HepG2 (cell line): Measurements from ENCODE around the gene ERV3-1. TPM values are rescaled to one million over a fixed set of nuclear protein-coding genes. Genes with fewer than 3 reads are reported as not detected.

Source experiments
- ADNP ChIP-seq: sonication (generic); formaldehyde crosslinking; IDR thresholded peaks from 2 replicates; pipeline ENCODE4 v1.4.0; 2020; ENCODE audit warnings: missing genetic modification reagents
- BRF2 ChIP-seq: sonication (generic); formaldehyde crosslinking; IDR thresholded peaks from 2 replicates; pipeline ENCODE4 v1.8.1; 2022; ENCODE audit warnings: mild to moderate bottlenecking, missing genetic modification reagents
- MAFK ChIP-seq, 2 experiments: IDR thresholded peaks in 1 of 2; conservative IDR thresholded peaks in 1 of 2; 2 replicates each; pipeline ENCODE4 v1.6.1; 2011; ENCODE audit warnings: improper control_type of control experiment in 2 of 2, low read length in 2 of 2
- MEF2D ChIP-seq: sonication (generic); formaldehyde crosslinking; IDR thresholded peaks from 2 replicates; pipeline ENCODE4 v1.5.1; 2020; ENCODE audit warnings: mild to moderate bottlenecking, missing genetic modification reagents
- NR2F6 ChIP-seq, 2 experiments: IDR thresholded peaks; 2 replicates each; pipeline ENCODE4 v1.6.1; 2016; ENCODE audit warnings: antibody characterized with exemption in 1 of 2, mild to moderate bottlenecking in 1 of 2
- SAP130 ChIP-seq: IDR thresholded peaks from 2 replicates; pipeline ENCODE4 v1.6.1; 2016; ENCODE audit warnings: low read depth
- TCF12 ChIP-seq, 2 experiments: fragments of 450-650 bp in 1 of 2; sonication (generic) in 1 of 2; formaldehyde crosslinking in 1 of 2; IDR thresholded peaks; 2 replicates each; pipeline versions ENCODE4 v1.6.1 to v1.8.0; 2017 to 2022; ENCODE audit warnings: antibody characterized with exemption in 1 of 2, mild to moderate bottlenecking in 1 of 2, missing genetic modification reagents in 1 of 2, moderate library complexity in 1 of 2
- TFDP1 ChIP-seq: IDR thresholded peaks from 2 replicates; pipeline ENCODE4 v1.6.1; 2016; ENCODE audit warnings: missing compliant biosample characterization, missing genetic modification reagents, borderline replicate concordance
- TP53 ChIP-seq: sonication (generic); formaldehyde crosslinking; conservative IDR thresholded peaks from 2 replicates; pipeline ENCODE4 v1.4.0; 2020; ENCODE audit warnings: missing genetic modification reagents
- ZBTB42 ChIP-seq: sonication (generic); formaldehyde crosslinking; IDR thresholded peaks from 2 replicates; pipeline ENCODE4 v1.5.0; 2020; ENCODE audit warnings: mild to moderate bottlenecking, missing genetic modification reagents
- ZBTB7B ChIP-seq: sonication (generic); formaldehyde crosslinking; IDR thresholded peaks from 2 replicates; pipeline ENCODE4 v1.4.0; 2020; ENCODE audit warnings: missing genetic modification reagents
- ZNF160 ChIP-seq: sonication (generic); formaldehyde crosslinking; IDR thresholded peaks from 2 replicates; pipeline ENCODE4 v1.8.0; 2022; ENCODE audit warnings: mild to moderate bottlenecking, inconsistent platforms, missing genetic modification reagents
- ZNF550 ChIP-seq: sonication (generic); formaldehyde crosslinking; IDR thresholded peaks from 2 replicates; pipeline ENCODE4 v1.4.0; 2020; ENCODE audit warnings: mild to moderate bottlenecking, missing genetic modification reagents, borderline replicate concordance
- ZSCAN22 ChIP-seq: sonication (generic); formaldehyde crosslinking; IDR thresholded peaks from 2 replicates; pipeline ENCODE4 v1.4.0; 2020; ENCODE audit warnings: mild to moderate bottlenecking, missing genetic modification reagents
- polyA plus RNA-seq, 8 experiments: library from polyadenylated mRNA; depleted of rRNA in 3 of 8; stranded (reverse) in 7 of 8; unstranded in 1 of 8; fragments of >200 nt; fragmentation: Illumina TruSeq in 4 of 8; extraction: Trizol in 4 of 8; gene quantifications; 2 replicates each; pipeline versions ENCODE4 v1.2.1 to v1.2.3, GENCODE V29; 2011 to 2016; ENCODE audit warnings: low read depth in 4 of 8, missing spikeins in 1 of 8, mixed read lengths in 1 of 8; ENCODE audit not compliant: insufficient read depth in 1 of 8
- total RNA-seq, 5 experiments: library from RNA; depleted of rRNA; stranded (reverse); fragments of >200 nt; fragmentation: Illumina TruSeq; extraction: Trizol; gene quantifications; 2 replicates each; pipeline ENCODE4 v1.2.3, GENCODE V29; 2016; ENCODE audit warnings: low read depth in 1 of 5
- TF ChIP-seq, protein P1 (sequence below): sonication (generic); formaldehyde crosslinking; IDR thresholded peaks from 2 replicates; pipeline ENCODE4 v1.4.0; 2020; ENCODE audit warnings: missing genetic modification reagents
- TF ChIP-seq, protein P2 (sequence below), 2 experiments: sonication (generic) in 1 of 2; formaldehyde crosslinking in 1 of 2; IDR thresholded peaks; 2 replicates each; pipeline versions ENCODE4 v1.4.0 to v1.6.1; 2016 to 2020; ENCODE audit warnings: borderline replicate concordance in 1 of 2, low read depth in 1 of 2, mild to moderate bottlenecking in 1 of 2, missing genetic modification reagents in 1 of 2
- TF ChIP-seq, protein P3 (sequence below): sonication (generic); formaldehyde crosslinking; IDR thresholded peaks from 2 replicates; pipeline ENCODE4 v1.8.0; 2022; ENCODE audit warnings: low read depth, missing genetic modification reagents

Gene ERV3-1
- total and polyA plus RNA-seq, 2 of the 13 experiments (the other 11 are each of a cell fraction or from before 2014, with no cell fraction given): 20.4 to 86.3 TPM

DNA sequence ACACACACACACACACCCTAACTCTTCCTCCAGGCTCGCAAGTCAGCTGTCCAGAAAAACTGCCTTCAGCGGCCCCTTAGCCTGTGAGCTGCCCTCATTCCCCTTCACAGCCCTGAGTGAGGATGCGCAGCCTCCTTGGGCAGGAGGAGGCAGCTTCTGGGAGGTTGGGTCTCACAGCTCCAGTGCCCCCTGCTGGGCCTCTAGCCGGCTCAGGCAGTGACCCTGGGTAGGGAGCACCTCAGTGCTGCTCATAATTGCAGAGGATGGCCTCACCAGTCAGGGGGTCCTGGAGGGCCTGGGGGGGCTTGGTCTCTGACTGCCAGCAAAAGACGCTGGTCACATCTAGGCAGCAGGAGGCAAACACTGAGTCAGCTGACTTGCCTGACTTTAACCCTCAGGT is 59.7 kb downstream of the ERV3-1 start (continued):
- TF ChIP-seq, protein P1, sequence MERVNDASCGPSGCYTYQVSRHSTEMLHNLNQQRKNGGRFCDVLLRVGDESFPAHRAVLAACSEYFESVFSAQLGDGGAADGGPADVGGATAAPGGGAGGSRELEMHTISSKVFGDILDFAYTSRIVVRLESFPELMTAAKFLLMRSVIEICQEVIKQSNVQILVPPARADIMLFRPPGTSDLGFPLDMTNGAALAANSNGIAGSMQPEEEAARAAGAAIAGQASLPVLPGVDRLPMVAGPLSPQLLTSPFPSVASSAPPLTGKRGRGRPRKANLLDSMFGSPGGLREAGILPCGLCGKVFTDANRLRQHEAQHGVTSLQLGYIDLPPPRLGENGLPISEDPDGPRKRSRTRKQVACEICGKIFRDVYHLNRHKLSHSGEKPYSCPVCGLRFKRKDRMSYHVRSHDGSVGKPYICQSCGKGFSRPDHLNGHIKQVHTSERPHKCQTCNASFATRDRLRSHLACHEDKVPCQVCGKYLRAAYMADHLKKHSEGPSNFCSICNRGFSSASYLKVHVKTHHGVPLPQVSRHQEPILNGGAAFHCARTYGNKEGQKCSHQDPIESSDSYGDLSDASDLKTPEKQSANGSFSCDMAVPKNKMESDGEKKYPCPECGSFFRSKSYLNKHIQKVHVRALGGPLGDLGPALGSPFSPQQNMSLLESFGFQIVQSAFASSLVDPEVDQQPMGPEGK (CRISPR knock-in tag): 0 out of 2 replicates have a peak, but pooled peaks have one; percentile 3
- TF ChIP-seq ZBTB42 (CRISPR knock-in tag) (no peak), ZSCAN22 (CRISPR knock-in tag) (no peak), TCF12 (IDR thresholded peaks at IDR 0.05) (no peak), TCF12 (CRISPR knock-in tag; IDR thresholded peaks at IDR 0.05) (no peak), ZNF160 (CRISPR knock-in tag) (no peak), ZBTB7B (CRISPR knock-in tag) (peak; percentile 78), TP53 (CRISPR knock-in tag) (no peak), MEF2D (CRISPR knock-in tag) (no peak), BRF2 (CRISPR knock-in tag) (no peak), NR2F6 (IDR thresholded peaks at IDR 0.05) (no peak), NR2F6 (CRISPR knock-in tag; IDR thresholded peaks at IDR 0.05) (no peak), MAFK (conservative IDR thresholded peaks at IDR 0.05 in 1 of 2, IDR thresholded peaks at IDR 0.05 in 1 of 2; ENCODE audit: low read length in 2 of 2) (no peak), ZNF550 (no peak), TFDP1 (CRISPR knock-in tag) (no peak), SAP130 (CRISPR knock-in tag) (peak; percentile 7; the same call in 1 of the 2 replicates), ADNP (CRISPR knock-in tag) (no peak)
- TF ChIP-seq, protein P2, sequence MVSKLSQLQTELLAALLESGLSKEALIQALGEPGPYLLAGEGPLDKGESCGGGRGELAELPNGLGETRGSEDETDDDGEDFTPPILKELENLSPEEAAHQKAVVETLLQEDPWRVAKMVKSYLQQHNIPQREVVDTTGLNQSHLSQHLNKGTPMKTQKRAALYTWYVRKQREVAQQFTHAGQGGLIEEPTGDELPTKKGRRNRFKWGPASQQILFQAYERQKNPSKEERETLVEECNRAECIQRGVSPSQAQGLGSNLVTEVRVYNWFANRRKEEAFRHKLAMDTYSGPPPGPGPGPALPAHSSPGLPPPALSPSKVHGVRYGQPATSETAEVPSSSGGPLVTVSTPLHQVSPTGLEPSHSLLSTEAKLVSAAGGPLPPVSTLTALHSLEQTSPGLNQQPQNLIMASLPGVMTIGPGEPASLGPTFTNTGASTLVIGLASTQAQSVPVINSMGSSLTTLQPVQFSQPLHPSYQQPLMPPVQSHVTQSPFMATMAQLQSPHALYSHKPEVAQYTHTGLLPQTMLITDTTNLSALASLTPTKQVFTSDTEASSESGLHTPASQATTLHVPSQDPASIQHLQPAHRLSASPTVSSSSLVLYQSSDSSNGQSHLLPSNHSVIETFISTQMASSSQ (IDR thresholded peaks at IDR 0.05; ENCODE audit: low read depth): no peak
- TF ChIP-seq, protein P2 (CRISPR knock-in tag; IDR thresholded peaks at IDR 0.05; ENCODE audit: borderline replicate concordance): no peak
- TF ChIP-seq, protein P3, sequence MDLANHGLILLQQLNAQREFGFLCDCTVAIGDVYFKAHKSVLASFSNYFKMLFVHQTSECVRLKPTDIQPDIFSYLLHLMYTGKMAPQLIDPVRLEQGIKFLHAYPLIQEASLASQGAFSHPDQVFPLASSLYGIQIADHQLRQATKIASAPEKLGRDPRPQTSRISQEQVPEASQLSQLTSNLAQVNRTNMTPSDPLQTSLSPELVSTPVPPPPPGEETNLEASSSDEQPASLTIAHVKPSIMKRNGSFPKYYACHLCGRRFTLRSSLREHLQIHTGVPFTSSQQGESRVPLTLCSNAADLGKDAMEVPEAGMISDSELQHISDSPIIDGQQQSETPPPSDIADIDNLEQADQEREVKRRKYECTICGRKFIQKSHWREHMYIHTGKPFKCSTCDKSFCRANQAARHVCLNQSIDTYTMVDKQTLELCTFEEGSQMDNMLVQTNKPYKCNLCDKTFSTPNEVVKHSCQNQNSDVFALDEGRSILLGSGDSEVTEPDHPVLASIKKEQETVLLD (CRISPR knock-in tag): no peak
